HG02938 (cell line): Measurements from ENCODE around the gene EPS8L2.

ENCODE experiments used
- ATAC-seq: cut with Tn5 transposase; IDR thresholded peaks from one replicate; pipeline ENCODE4 v1.9.1; 2021; ENCODE audit warnings: mild to moderate bottlenecking, moderate library complexity; ENCODE audit not compliant: unreplicated experiment

Gene EPS8L2

DNA sequence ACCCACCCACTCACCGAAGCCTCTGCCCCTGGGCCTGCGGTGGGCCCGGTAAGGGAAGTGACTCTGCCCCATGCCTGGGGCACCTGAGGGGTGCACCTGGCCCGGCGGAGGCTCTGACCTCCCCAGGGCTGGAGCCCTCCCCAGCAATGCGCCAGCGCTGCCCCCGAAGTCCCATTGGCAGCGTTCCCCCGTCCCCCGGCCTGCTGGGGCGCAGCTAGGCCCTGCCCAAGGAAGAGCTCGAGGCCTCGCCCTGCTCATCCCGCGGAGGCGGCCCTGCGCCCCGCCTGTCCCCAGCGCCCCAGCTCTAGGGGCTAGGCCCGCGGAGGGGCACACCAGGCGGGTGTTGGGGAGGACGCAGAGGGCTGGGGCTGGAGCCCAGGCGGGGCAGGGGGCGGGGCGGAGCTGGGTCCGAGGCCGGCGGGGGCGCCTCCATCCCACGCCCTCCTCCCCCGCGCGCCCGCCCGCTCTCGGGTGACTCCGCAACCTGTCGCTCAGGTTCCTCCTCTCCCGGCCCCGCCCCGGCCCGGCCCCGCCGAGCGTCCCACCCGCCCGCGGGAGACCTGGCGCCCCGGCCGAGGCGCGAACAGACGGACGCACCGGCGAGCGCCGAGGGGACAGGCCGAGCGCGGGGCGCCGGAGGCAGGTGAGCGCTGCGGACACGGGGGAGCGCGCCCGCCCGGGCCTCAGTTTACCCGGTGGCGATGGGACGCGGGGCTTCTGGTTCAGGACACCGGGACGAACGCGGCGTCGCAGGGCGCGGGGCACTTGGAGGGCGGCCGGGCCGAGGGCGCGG is at the start of gene EPS8L2:
EPS8L2 (plus strand) TSS at position 586 of the 793 bp plus-strand sequence. CDS start 3,177 bp downstream, outside the sequence.
- ATAC-seq: no peak

DNA sequence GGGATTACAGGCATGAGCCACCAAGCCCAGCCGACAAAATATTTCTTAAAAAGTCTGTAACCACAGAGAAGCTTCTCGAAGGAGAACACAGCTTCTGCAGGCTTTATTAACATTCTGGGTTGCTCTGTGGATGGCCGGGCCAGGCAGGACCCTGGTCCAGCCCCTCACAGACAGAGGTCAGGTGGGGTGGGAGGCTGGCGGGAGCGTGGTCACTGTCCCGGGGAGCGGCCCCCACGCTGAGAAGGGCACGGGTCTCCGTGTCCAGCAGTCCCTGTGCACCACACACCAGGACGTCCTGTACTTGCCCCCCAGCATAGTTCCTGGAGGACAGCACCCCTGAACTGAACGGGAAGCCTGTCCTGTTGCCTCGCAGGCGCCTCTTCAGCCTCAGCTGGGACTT is 49.6 kb upstream of the EPS8L2 start:
- no peak for ATAC-seq

DNA sequence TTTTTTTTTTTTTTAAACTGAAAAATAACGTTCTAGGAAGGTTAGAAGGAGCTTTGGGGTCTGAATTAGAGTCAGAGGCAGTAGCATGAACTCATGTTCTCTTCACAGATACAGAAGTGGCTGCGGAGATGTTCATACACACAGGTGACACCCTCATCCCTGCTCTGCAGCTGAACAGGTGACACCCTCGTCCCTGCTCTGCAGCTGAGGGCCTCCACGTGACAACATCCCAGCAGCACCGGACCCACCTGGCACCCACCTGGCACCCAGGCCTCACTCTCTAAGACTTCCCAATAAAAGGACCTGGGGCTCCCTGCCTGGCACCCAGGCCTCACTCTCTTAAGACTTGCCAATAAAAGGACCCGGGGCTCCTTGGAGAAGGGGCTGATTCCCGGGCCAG is 49.2 kb upstream of the EPS8L2 start:
- ATAC-seq: no peak

DNA sequence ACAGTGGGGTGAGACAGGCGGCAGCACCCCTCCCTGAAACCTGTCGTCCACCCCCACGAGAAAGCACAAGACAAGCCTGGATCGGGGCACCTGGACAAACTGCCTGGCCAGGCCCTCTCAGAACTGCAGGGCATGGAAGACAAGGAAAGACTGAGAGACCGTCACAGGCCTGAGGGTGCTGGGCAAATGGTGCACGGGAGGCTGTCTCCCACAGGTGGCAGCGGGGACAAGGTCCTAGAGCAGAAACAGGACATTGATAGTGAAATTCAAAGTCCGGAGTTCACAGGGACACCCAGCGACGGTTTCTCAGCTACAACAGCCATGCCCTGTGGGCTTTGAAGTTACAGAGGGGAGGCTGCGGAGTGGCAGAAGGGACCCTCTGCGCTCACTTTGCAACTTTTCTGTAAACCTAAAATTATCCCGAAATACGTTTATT is 48.3 kb upstream of the EPS8L2 start:
- ATAC-seq: no peak

DNA sequence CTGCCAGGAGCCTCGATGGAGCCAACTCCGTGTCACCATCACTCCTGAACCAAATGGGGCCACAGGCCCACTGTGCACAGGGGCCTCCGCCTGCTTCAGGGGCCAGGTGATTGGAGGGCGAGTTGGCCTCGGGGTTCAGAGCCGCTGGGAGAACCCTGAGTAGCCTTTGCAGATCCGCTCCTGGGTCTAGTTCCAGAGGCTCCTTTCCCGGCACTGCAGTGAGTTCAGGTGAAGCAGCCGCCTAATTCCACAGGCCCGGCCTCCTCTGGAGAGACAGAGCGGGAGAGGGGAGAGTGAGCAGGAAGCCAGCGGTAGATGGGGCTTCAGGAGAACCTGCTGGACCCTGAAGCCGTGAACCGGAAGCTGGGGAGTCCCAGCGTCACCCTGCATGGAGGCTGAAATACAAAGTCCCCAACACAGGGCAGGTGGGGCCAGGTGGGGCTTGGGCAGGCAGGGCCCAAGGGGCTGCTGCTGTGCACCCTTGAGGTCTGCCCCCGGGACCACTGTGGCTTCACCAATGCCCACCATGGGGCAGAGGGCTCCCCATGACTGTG is 46.4 kb upstream of the EPS8L2 start:
- ATAC-seq: no peak

DNA sequence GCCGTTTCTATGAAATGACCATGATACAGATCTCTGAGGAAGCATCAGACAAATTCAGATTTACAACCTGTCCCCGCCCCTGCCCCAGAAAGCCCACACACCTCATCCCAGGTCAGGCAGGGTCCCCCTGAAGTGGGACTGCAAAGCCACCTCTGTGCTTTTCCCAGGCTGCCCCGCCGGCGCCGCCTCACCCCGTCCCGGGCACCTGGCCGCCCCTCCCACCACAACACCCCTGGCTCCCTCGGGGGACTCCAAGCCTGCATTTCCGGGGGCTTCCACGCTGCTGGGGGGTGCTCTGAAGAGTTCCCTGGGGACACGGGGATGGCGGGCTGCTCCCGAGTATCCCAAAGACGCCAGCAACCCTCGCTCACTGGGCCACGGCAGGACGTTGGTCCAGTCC is 45.8 kb upstream of the EPS8L2 start:
- no peak for ATAC-seq

DNA sequence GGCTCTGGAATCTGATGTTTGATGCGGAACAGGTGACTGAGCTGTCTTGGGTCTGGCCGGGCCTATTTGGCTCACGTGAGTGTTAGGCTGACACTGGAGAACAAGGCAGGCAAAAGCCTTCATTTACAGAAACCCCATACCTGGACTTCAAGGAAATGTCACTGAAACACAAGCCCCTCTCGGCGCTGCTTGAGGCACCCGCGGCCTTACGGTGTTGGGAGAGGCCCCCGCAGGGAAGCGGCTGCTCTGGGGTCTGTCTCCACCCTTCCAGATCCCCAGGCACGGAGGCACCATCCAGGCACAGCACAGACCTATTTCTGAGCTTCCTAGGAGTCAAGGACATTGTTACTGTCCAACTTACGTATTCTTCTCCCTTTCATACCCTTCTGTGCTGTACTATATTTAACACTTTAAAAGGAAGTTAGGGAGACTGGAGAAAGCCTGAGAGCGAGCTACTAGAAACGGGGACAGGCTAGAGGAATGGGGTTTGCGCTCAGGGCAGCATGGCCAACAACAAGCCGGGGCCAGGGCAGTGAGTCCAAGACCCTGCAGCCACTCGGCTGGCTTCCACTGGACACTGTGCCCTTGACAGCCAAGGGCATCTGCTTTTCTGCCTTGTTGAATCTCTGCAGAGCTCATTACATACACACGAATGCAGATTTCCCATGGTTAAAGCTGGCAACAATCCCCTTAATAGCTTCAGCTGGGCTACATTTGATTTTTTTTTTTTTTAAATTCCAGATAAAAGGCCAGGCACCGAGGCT is 45.2 kb upstream of the EPS8L2 start:
- ATAC-seq: no peak

DNA sequence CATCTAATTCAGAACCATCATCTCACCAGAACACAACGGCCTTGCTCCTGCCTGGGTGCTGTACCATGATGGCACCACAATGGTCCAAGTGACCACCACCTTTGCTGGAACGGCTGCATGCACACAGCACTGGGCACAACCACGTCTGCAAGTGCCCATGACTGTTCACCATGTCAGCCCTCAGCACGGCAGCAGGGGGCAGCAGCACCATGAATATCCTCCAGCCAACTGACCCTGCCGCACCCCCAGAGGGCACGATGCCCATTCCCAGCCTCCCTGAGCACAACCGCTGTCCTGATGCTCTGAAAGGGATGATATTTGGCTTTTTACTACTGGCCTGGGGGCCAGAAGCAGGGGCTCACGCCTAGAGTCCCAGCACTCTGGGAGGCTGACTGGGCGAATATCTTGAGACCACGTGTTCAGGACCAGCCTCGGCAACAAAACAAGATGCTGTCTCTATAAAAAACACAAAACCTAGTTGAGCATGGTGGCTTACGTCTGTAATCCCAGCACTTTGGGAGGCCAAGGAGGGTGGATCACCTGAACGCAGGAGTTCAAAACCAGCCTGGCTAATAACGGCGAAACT is 43.2 kb upstream of the EPS8L2 start:
- no peak for ATAC-seq

DNA sequence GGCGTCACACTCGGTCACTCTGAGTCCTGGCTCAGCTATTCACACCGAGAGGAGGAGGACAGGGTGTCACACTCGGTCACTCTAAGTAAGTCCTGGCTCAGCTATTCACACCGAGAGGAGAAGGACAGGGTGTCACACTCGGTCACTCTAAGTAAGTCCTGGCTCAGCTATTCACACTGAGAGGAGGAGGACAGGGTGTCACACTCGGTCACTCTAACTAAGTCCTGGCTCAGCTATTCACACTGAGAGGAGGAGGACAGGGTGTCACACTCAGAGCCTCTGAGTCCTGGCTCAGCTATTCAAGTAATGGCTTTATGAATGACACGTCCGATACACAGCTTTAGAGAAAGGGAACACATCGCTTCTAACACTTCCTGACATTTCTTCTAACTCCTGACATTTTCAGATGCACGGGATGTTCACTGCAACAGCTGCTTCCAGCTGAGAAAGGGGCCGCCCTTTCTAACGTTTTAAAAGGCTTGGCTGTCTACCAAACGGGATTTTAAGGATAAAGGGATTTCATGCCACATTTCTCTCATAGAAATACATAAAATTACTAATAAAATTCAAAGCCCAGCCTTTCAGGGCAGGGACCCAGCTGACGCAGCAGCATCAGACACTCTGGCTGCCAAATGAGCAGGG is 40.8 kb upstream of the EPS8L2 start:
- ATAC-seq: no peak

DNA sequence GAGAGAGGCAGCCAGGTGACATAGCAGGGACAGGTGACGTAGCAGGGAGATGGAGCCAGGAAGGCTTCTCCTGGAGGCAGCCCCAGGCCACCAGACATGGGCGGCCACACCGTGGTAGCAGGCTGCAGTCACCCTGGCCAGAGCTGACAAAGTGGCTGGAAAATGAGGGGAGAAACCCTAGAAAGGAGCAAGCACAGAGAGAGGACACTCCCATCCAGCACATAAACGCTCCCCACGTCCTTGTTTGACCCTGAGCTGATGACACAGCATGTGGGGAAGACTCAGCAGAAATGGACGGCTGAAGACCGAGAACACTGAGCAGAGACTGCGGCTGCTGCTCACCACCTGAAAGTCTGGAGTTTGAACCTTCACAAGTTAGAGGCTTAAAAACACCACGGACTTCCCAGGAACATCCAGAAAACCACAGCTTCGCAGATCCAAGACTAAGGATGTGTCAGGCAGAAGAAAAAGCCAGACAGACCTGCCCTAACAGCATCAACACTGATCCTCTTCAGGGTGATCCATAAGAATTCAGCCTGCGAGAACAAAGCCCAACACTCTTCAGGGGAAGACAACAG is 40.2 kb upstream of the EPS8L2 start:
- ATAC-seq: no peak

DNA sequence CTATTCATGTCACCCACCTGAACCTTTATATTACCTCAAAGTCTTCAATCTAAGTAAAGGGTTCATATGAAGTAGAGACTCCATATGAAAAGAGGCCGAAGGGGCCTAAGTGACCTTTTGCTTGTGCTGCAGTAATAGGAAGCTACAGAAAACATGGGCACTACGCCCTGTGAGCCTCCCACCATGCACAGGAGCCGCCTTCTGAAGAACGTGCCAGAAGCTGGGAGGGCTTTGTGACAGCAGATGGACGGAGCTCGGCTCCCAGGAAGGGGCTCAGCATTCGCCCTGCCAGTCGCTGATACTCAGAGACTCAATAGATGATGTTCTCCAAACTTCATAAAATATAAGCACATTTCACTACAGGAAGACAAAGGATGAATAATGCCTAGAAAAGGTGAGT is 32.2 kb upstream of the EPS8L2 start:
- no peak for ATAC-seq

DNA sequence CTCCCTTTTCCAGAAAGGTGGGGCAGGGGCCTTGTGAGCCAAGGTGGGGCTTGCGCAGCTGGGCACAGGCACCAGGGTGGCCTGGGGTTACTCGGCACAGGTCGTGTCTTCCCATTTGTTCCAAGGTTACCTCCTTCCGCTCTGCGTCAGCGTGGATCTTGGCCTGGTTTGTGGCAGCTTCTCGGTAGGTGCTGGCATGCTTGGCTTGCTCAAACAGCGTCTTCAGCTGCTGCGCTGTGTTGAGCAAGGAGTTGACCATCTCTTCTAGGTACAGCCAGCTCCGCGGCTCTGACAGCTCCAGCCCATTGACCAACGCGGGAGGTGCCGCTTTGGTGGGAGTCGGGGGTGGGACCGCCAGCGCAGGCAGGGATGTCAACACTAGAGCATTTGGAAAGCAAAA is 31.6 kb upstream of the EPS8L2 start:
- no peak for ATAC-seq

DNA sequence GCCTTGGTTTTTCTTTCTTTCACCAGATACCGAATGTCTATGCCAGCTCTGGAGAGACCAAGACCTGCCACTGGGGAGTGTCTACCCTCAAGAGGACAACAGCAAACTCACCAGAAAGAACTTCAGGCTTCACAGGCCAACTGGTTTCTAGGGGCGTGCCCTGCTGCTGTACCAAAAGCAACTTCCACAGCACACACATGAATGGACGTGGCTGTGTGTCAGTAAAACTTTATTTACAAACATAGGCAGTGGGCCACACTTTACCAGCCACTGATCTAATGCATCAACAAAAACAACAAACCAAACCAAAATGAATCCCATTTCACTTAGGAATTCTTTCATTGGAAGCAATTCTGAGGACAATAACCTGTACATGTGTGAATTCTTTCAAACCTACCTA is 27.7 kb upstream of the EPS8L2 start:
- ATAC-seq: no peak

DNA sequence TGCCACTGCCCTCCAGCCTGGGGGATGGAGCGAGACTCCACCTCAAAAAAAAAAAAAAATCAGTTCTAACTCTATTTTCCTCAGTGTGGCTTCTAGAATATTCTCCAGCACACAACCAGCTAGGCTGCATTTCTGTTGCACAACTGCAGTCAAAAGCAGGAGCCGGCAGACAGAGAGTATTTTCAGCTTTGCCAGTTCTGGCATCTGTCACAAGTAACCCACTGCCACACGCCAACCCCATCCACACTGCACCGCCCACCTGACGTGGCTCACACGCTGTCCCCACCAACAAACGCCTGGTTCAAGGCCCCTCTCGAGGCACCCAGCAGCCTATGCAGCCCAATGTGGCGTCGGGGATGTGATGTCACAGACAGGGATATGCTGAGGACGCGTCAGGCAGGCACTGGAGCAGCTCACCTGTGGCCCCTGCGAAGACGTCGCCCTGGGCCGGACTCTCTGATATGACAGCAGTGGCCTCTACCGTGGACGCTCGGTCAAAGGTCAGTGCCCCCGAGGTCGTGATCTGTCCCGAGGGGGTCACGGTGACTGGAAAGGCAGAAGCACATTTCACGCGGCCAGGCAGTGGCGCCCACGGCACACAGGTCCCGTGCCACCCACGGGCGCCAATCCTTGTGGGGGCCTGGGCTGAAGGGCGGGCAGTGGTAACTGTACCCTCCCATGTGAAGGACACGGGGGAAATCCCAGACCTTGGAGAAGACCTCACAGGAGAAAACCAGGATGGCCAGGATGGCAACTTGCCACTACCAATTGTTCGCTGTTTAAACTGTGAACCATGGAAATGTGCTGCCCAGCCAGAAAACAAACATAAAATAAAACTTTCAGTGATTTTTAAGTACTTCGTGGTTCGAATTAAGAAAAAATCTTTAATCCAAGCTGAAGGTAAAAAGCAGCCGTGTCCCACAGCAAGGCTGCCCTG is 26.5 kb upstream of the EPS8L2 start:
- no peak for ATAC-seq

DNA sequence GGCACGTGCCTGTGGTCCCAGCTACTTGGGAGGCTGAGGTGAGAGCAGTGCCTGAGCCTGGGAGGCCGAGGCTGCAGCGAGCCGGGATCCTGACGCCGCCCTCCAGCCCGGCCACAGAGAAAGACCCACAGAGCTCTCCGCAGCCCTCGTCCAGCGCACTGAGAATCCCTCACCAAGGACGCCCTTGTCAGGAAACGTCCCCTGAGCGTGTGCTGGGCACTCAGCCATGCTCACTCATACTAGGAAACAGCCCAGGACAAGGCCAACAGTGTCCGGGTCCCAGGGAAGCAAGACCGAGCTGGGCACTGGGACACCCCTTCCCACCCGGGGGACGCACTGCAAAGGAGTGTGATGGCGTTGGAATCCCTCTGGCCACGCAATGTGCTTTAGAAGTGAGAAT is 25.6 kb upstream of the EPS8L2 start:
- ATAC-seq: no peak

DNA sequence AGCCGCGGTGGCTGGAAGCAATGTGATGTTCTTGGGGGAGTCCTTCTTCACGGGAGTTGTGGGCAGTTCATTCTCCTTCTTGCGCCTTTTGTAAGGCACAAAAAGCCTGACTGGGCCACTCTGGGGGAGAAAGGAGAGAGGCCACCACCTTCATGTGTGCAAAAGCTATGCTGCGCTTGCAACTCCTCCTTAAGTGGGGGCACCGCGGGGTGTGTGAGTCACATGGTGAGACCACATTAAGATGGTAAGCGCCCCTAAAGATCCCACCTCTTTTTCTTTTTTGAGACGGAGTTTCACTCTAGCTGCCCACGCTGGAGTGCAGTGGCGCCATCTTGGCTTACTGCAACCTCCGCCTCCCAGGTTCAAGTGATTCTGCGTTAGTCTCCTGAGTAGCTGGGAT is 25.1 kb upstream of the EPS8L2 start:
- no peak for ATAC-seq

DNA sequence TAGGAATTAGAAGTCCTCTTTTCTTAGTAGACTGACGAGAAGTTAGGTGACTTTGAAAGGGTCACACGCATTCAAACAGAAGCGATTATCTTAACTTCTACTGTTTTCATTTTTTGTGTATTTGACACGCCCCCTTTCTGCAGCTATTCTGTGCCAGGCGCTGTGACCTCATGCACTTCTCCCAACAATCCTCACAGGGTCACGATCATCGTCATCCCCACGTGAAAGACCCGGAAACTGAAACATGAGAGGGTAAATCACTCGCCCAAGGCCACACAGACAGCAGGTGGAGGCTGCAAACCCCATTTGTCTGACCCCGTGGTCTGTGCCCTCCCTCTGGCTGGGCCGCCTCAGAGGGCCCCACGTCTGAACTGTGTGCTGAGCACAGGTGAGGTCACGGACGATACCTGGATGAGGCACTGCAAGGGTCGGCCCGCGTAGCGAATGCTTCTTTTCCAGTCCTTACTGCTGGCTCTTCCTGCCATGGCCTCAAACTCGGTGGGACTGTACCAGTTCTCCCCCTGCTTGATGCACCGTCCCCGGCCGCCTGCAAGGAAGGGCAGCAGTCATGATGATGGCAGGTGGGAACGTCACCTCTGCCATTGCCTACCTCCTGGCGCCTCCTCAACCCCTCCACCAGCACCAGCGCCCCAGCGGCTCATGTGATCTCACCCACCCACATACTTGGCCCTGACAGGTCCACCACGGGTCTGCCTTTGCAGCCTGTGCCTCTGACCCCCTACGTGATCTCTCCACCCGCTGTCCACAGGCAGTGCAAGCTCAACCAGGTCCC is 19.4 kb upstream of the EPS8L2 start:
- no peak for ATAC-seq

DNA sequence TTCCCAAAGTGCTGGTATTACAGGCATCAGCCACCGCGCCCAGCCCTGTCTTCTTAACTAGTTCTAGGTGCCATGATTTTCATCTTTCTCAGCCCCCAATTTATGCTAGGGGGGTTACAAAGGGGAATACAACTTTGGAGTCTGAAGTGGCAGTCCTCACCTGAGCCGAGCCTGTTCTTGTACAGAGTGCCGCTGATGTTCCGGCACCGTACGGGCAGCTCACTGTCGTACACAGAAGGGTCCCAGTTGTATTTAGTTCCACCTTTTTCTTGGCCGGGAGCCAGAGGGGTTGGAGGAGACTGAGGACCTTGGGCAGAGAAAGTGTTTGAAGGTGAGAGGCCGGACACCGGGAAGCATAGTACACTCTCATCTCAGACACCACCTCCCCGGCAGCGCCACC is 18.3 kb upstream of the EPS8L2 start:
- ATAC-seq: no peak

DNA sequence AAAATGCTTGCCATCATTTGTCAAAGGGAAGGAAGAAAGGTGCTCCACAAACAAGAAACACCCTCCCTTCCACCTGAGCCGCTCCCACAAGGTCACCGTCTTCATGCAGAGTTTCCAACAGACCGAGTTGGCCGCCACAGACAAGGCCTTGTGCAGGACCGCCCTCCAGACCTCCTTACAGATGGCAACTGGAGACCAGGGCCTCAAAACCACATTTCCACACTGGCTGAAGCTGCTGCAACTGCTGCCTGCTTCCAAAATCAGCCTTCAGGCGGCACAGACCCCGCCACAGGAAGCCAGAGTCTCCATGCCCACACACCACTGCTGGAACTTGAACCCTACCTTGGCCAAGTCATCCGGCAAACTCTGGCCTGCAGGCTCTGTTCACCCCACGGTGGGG is 17.4 kb upstream of the EPS8L2 start:
- no peak for ATAC-seq
